ENCODE measurements around the gene SMIM12.

SMIM12 gene

DNA sequence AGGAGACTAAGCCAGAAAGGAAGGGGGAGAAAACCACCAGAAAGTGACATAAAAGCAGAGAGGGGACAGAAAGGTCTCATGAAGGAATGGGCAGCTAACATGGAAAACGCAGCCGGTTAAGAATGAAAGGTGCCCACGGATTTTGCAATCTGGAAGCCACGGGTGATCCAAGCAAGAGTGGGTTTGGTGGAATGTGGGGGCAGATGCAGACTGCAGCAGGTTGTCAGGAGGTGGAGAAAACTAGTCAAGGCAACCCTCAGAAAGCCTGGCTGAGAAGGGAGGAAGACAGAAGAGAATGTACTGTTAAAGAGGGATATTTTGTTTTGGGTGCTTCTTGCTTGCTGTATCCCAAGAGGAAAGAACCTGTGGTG lies 12.6 kb upstream of the SMIM12 start:
- no peak for DNase-seq (ENCODE audit: low read depth)

- DNase-seq (ENCODE audit: low read depth): no peak
Observed at GRCh38 chr1:34871443-34872132, 12.0 kb upstream of the SMIM12 start.

DNA sequence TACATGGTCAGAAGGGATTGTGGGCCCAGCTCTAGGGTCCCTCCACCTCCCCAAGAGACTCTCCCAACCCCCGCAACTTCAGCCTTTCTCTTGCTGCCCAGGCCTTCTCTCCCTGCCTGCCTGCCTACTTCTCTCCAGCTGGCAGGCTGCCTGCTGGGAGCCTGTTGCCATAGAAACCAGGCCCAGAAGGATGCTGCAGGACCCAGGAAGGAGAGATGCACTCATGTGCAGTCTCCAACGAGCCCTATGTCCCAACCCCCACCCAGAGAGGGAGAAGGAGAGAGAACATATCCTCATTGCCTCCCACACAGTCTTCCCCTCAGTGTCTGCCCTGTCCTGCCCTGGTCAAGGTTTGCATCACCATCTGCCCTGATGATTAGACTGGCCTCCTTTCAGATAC lies 10.8 kb upstream of the SMIM12 start:
- no peak for DNase-seq (ENCODE audit: low read depth)

GRCh38 chr1:34869760-34870159 lies 10.2 kb upstream of the SMIM12 start:
- DNase-seq (ENCODE audit: low read depth): no peak

- no peak for DNase-seq (ENCODE audit: low read depth)
Observed at GRCh38 chr1:34868230-34869049, 8.9 kb upstream of the SMIM12 start.

- DNase-seq (ENCODE audit: low read depth): no peak
Observed at GRCh38 chr1:34867415-34867814, 7.9 kb upstream of the SMIM12 start.

- DNase-seq (ENCODE audit: low read depth): no peak
Observed at GRCh38 chr1:34866762-34867109, 7.2 kb upstream of the SMIM12 start.

GRCh38 chr1:34865981-34866761 lies 6.6 kb upstream of the SMIM12 start:
- DNase-seq (ENCODE audit: low read depth): peak; percentile 73

DNA sequence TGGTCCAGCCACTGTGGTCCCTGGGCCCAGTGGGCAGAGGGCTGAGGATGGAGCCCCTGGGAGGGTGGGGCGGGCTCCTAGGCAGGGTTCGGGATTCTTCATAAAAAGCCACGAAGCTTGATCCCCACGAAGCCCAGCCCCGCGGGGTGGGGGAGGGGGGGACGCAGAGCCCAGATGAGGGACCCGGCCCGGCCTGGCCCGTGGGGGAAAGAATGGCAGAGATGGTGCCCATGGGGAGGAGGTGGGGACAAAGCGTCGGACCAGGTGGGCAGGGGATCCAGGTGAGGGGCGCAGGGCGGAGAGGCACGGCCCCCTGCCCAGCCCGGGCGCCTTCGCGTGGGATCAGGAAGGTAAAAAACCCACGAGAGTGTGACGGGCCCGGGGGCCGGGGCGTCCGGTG lies 6.0 kb upstream of the SMIM12 start:
- no peak for DNase-seq (ENCODE audit: low read depth)

GRCh38 chr1:34864759-34865158 lies 5.2 kb upstream of the SMIM12 start:
- DNase-seq (ENCODE audit: low read depth): no peak

- DNase-seq (ENCODE audit: low read depth): no peak
Observed at GRCh38 chr1:34863501-34863900, 4.0 kb upstream of the SMIM12 start.

DNA sequence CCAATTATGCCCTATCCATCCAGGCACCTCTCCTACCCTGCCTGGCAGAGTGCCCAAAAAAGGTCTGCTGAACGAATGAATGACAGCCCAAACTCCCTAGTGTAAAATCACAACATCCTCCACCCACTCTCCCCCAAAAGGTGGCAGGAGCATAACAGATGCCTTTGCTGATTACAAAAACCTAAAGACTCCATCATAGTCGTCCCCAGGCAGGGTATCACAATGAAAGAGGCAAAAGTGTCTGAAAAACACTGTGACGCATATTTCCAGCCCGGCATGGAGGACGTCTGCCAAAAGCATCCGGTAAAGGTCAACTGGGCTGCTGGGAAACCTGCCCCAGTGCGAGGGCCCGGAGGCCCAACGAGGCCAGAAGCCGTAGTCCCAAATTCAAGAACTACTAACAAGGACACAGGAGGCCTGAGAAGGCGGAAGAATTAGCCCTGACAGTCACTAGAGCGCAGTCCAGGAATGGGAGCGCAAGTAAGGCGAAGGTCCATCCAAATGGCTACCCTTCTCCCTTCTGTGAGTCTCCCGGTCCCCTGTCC lies 576 bp downstream of the SMIM12 start:
- peak; percentile 58 for DNase-seq (ENCODE audit: low read depth)

DNA sequence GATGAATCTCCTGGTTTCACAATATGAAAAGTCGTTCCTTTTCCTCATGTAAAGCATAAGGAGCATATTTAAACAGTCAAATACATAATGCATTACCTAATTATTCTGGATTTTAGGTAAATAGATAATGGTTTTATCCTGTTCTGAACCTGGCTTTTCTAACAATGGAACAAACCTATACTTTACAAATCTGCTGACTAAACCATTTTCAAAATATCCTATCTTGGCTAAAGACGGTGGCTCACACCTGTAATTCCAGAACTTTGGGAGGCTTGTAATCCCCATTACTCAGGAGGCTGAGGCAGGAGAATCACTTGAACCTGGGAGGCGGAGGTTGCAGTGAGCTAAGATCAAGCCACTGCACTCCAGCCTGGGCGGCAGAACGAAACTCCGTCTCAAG lies 2.9 kb downstream of the SMIM12 start:
- DNase-seq (ENCODE audit: low read depth): no peak

GRCh38 chr1:34852677-34853217 lies 6.8 kb downstream of the SMIM12 start:
- DNase-seq (ENCODE audit: low read depth): peak; percentile 95

DNA sequence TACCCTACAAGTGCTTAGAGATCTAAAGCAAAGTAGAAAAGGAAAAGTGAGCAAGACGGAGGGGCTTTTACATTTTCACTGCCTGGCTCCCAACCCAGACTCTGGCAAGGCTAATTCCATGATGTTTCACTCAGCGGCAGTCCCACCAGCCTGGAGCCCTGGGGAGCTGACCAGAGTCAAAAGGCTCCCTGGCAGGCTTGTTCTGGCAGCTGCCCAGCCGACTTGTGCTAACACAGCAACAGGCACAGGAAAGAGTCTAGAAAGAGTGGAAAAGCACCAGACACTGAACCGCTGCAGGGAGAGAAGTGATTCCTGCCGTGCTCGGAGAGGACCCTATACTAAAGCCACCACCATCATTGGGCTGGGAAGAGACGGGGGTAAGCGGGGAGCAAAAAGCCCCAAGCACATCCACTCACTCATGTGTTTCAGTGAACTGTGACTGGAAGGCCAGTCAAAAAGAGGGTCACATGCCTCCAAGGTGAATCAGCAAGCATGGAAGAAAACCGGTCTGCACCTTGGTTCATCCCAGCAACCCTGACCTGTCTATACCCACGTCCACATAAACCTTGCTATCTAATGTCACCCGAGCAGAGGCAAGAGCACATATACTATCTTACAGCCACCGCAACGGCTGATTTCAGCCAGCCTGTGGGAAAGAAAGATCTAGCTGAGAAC lies 8.0 kb downstream of the SMIM12 start:
- DNase-seq (ENCODE audit: low read depth): no peak

- DNase-seq (ENCODE audit: low read depth): no peak
Observed at GRCh38 chr1:34850382-34850781, 9.2 kb downstream of the SMIM12 start.

DNA sequence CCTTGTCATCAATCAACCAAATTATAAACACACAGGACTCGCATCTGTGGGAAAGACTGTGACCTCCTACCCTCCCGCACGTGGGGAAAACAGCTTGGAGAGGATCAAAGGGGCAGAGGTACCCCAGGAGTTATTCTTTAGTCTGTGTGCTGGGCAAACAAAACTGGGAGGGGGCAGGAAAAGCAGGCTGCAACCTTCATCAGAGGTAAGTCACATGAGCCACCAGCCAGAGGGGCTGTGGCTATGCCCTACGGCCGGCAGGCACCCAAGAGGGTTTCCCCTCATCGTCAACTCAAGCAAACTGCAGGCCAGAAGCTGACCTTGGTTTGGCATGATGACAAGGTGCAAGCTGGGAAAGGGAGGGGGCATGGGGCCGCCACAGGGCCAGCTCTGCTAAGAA lies 12.5 kb downstream of the SMIM12 start:
- no peak for DNase-seq (ENCODE audit: low read depth)

DNA sequence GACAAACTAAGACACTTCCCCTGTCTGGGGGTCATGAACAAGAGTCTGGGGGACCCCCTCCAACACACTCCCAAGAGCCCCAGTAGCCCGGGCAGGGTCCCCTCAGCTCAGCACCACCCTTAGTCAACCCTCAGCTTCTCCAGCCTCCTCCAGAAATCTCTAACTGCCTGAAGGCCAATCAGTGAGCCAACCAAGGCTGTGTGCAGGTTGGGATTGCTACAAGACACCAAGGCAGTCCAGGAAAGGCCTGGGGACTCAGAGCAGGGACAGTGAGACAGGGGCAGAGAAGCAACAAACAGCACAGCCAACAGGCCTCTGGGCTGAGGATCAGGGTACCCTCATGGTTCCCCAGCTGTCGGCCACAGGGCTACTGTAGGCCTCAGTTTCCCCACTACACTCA lies 13.3 kb downstream of the SMIM12 start:
- DNase-seq (ENCODE audit: low read depth): no peak

GRCh38 chr1:34845131-34845901 lies 14.2 kb downstream of the SMIM12 start:
- no peak for DNase-seq (ENCODE audit: low read depth)

DNA sequence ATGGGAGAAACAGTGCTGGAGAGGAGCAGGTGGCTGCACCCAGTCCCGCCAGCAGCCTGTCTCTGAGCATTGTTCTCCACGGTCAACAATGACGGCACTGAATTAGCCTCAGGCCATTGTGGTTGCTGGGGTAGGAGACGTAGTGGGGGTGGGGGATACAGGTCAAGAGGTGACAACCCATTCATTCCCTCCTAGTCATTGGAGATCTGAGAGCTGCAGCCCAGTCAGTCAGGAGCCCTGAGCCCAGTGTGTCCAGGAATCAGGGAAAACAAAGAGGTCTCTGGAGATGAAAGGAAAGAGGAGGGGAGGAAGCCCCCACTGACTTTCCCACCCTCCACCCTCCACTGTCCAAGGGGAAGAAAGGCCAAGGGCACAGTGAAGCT lies 15.3 kb downstream of the SMIM12 start:
- peak; percentile 70 for DNase-seq (ENCODE audit: low read depth)

Measured in ELR (cell line).